GM19351 (cell line): ENCODE measurements around the gene PON3.

ENCODE experiments used
- ATAC-seq: cut with Tn5 transposase; IDR thresholded peaks from one replicate; pipeline ENCODE4 v1.9.1; 2021; ENCODE audit warnings: mild to moderate bottlenecking, moderate library complexity; ENCODE audit not compliant: unreplicated experiment

The PON3 gene

DNA sequence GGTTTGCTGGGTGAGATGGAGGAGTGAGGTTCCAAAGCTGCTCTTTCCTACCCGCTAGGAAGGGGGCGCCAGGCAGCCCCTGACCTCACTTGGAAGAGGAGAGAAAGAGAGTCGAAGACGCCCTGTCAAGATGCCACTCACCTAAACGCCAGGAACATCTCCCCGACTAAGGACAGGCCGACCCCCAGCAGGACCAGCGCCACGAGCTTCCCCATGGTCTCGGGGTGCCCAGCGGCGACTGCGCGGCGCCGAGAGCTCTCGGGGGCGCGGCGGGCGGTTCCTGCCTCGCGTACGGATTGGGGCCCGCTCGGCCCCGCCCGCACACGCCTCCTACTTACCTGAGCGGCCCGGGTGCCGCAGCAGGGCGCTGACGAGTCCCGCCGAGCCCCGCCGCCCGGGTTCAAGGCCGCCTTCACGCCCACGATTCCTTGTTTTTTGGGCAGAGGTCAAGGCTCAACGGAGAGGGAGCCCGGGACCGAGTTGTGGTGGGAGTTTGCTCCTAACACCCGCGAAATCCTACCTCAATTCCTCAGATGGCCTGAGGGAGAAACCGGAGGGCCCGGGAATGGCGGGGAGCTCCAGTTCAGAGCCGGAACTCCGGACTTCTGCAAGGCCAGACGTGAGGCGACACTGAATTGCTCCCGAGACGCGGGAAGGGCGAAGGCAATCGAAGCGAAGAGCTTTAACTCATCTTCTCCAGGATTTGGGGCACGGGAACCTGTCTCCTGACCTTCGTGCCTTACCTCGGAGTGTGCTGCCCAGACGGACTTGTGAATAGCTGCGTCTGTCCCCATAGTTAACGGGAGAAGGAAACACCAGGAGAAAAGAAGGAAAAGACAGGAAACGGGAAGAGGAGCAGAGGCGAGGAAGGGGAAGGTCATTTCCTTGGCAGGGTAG, at the start of gene PON3:
PON3 (minus strand) TSS at position 240 of the 897 bp plus-strand sequence; CDS start at position 215, 25 bp downstream.
- ATAC-seq = peak; percentile 52

DNA sequence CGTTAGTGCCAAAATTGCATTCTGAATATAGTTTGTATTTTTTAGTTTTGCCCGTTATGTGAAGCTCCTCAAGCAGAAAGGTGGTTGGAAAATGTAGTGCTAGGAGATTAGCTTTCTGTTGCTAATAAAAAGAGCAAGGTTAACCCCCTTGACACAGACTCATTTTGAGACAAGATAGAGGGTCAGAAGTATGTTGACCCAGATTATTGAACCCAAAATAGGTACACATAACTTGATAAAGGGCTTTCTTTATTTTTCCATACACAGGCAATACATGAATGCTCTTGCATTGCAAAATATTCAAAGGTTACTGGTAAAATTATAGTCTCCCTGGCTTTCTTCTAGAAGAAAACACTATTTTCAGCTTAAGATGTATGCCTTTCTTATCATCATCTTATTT, 48.6 kb upstream of the PON3 start:
- no peak for ATAC-seq

DNA sequence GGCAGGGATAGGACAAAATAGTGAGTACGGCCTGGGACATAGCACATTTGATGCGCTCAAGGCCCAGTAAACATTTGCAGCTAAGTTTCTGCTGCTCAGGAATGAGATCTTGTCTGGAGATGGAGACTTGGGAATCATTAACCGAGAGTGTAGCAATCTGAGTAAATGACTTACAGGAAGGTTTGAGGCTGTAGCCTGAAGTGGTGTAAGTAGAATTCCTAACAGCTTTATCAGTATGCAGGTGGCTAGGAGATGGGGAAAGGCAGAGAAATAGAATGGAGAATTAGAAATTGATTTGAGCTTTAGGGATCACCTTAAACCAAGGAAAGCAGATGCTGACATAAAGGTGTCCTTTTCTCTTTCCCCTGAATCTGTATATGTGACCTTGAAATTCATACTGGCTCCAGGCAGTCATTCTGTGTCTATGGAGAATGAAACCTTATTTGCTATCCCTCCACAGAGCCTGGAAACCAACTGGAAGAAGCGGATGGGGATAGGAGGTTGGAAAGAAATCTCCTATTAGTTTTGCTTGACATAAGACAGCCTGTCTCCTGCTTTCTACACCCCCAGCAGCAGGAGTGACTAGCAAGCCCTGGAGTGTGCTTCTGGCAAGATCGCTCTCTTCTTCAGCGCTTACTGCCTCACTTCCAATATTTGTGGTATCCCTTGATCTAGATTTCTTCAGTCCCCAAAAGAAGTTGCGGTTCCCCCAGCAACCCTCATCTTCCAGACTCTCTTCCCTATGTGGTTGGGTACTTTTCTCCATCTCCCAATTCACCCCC, 45.1 kb upstream of the PON3 start:
- no peak for ATAC-seq

DNA sequence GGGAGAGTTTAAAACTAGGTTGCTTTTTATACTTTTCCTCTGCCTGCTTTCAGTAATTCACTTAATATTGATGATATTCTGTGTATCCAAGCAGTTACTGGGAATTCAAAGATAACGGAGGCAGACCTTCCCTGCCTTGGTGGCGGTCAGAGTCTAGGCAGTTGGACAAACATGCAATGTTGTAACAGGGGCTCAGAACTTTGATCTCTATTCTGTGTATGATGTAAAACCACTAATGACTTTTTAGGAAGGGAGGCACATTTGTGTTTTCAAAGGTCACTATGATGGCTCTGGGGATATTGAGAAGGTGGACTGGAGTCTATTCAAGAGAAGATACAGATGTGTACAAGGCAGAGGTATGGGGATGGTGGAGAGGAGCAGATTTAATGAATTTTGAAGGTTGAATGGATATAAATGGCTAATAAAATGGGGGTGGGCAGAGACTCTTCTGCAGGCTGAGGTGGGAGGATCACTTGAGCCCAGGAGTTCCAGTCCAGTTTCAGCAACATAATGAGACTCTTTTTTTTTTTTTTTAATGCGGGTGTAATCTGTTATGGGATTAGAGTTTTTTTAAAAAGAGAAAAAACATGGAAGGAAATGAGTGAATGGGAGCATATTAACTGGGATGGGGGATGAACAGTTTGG, 44.3 kb upstream of the PON3 start:
- no peak for ATAC-seq

DNA sequence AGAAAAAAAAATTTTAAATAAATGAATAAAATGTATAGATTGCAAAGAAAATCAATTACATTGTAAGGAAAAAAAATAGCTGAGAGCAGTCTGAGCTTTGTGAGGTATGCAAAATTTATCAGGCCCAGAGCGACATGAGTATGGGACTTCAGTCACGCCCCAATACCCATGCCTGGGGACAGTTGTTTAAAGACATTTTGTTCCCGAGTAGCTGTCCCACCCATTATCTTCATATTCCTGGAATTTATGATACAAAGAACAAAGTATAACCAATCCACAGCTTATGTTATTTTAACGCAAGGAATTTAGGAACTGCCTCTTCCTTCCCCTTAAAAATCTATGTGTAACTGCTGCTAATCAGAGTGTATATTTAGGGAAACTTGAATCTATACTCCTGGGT, 40.2 kb upstream of the PON3 start:
- no peak for ATAC-seq

DNA sequence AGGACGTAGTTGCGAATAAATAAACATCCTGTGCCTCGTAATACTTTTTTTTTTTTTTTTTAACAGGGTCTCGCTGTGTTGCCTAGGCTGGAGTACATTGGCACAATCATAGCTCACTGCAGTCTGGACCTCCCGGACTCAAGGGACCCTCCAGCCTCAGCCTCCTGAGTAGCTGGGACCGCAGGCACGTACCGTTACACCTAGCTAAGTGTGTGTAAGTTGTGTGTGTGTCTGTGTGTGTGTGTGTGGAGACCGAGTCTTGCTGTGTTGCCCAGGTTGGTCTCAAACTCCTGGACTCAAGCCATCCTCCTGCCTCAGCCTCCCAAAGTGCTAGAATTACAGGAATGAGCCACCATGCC, 39.2 kb upstream of the PON3 start:
- ATAC-seq = no peak

DNA sequence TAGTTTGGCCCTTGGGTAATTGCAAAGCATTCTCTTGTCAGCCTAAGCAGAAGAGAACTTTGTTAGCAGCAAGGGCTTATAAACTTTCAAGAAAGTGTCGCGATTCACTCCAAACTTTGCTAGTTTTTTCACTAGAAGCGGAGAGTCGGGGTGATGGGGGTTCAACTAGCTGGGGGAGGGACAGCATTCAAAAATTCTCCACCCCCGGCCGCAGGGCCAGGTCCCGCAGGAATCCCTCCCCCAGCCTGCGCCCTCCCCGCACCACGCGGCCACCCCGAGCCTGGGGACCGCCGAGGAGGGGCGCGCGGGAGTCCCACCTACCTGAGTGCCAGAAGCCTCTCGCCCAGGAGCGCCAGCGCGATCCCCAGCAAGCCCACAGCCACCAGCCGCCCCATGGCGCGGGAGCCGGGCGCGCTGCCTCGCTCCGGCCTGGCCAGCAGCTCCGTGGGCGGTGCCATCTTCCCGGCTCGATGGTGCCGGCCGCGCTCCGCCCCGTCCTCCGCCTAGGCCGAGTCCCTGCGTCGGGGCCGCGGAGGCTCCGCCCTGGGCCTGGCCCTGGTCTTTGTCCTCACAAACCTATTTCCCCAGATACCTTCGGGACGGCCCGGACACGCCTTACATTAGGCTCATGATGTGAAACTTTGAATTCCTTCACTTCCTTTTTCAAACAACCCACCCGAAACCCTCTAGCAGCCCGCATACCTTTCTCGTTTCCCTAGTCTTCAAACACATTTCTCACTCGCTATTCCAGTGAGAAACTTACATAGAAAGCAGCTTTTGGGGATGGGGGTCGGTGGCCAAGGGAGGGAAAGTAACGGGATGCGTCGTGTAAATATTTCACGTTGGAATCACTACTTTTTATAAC, 38.6 kb upstream of the PON3 start, which contains the start of gene PON2:
PON2 (minus strand) TSS at position 472 of the 865 bp plus-strand sequence; CDS start at position 395, 77 bp downstream.
- ATAC-seq = peak; percentile 93

DNA sequence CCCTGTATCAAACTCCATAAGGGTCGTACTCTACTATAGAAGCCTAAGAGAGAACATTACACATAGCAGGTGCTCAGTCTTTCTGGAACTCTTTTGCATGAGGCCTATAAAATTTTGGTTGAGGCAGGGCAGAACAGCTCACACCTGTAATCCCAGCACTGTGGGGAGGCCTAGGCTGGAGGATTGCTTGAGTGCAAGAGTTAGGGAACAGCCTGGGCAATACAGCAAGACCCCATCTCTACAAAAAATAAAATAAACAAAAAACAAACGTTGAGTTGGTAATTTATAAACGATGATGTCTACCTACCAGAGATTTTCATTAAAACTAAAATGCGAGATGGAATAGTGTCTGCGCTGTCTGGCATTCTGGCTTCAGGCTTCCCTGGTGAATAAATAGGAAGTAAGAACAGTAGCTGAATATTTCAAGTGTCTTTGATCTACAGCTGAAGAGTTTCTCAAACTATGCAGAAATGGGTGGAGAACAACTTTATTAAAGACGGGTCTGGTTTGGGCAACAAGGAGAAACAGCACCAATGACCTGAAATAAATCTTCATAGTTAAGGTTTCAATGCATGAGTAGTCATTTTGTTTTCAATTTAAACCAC, 37.9 kb upstream of the PON3 start:
- ATAC-seq = no peak

DNA sequence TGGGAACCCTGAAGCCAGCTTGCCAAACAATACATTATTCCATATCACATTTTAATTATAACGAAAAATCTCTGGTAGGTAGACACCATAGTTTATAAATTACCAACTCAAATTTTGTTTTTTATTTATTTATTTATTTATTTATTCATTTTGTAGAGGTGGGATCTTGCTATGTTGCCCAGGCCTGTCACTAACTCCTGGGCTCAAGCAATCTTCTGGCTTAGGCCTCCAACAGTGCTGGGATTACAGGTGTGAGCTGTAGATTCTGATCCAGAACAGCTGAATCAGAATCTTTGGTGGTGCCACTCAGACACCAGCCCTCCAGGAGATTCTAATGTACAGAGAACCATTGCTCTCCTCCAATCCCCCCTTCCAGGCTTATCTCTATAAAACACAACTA, 37.0 kb upstream of the PON3 start:
- ATAC-seq = no peak

DNA sequence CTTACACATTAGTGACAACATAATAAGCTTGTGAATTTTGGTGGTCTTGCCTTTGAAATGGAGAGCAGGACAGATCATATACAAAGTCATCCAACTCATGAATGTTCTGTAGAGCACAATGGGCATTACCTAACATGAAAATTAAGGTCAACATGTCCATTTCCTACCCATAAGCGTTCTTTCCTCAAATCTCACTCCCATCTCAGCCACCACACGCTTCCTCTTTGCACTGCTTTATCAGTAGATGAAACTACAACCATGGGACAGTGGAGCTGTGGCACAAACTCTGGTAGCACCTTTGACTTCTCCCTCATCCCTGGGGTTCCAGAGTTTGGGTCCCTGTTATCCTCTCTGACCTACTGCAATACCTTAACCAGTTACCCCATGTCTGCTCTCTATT, 36.4 kb upstream of the PON3 start:
- no peak for ATAC-seq

DNA sequence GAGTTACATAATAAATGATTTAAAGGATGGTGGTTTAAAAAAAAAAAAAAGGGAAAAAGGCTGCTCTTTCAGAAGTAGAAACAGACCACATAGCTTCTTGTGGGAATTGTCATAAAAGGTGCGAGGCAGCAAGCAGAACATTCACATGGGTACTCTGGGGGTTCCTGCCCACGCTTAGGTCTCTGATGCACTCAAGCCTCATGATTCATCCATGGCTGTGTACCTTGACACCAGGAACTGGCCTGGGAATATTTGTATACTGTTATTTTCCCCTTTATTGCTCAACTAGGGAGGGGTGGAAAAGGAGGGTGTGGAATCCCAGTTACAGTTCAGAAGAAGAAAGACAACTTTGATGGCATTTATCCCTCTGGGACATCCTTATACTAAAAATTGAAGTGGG, 34.7 kb upstream of the PON3 start:
- ATAC-seq = no peak

DNA sequence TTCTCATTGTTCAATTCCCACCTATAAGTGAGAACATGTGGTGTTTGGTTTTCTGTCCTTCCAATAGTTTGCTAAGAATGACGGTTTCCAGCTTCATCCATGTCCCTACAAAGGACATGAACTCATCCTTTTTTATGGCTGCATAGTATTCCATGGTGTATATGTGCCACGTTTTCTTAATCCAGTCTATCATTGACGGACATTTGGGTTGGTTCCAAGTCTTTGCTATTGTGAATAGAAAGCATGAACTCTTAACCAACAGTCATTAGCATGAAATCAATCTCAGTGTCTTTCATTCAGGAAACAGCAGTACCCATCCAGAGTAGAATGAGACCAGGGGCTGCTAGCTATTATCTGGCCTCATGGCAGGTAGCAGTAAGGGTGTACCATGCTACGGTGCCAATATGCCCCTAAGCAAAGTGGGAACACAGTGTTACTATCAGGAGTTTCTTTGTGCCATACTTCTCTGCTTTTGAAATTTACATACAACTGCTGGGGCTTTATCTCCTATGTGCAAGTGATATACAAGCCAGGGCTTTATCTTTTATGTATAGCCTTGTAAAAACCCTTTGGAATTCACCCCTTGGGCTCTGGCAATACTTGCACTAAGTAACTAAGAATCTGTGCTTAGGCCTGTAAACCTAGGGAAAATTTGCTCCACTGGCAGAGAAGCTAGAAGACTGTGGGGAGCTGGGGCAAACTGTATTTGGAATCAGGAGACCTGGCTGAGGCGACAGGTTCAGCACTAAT, 33.2 kb upstream of the PON3 start:
- ATAC-seq = no peak

DNA sequence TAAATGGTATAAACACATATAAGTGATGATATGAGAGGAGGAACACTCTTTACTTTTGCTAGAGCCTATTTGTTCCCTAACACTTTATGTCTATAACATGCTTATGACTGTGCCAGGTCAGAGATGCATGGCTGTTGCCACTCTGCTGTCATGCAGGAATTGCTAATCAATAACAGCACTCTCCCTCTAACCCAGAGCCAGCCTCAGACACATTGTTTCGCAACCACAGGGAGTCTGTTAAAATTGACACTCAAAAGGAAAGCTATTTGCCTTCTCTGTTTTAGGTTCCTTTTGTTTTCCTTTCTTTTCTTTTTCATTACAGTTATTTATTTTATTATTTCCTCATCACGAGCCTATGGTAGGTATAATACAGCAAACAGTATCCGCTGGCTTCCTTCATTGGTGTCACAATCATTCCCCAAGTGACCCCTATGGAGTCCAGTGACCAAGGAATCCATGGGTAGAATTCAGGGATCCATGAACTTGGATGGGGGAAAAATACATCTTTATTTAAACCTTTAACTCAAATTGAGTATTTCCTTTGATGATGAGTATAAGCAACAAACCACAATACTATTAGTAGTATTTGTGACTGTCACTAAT, 31.8 kb upstream of the PON3 start:
- no peak for ATAC-seq

DNA sequence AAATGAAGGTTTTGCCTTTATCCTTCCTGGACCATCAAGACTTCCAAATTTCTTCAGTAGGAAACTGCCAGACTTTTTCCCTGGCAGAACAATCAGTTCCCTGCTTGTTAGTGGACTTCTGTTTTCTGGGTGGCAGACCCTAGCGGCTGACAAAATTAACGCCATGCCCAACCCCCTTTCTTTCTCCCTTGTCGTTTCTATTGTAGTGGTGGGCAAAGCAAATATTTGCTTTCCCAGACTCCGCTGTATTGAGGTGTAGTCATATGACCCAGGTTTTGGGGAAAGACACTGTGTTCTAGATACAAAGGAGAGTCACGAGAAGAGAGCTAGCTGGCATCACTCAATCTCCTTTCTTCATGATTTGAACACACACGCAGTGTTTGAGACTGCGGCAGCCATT, 31.0 kb upstream of the PON3 start:
- ATAC-seq = no peak

DNA sequence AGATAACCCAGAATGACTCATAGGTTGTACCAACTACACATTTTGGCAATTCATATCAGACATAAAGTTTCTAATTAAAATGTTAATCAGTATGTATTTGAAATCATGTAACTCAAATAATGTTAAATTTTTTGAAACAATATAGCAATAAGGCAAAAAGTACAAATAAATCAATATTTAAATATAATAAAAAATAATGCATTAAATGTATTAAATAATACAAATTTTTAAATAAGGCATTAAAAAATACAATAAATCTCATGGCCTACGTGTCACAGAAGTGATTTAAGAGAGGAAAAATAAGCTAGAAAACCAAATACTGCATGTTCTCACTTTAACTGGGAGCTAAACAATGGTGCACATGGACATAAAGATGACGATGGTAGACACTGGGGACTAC, 29.5 kb upstream of the PON3 start:
- no peak for ATAC-seq

DNA sequence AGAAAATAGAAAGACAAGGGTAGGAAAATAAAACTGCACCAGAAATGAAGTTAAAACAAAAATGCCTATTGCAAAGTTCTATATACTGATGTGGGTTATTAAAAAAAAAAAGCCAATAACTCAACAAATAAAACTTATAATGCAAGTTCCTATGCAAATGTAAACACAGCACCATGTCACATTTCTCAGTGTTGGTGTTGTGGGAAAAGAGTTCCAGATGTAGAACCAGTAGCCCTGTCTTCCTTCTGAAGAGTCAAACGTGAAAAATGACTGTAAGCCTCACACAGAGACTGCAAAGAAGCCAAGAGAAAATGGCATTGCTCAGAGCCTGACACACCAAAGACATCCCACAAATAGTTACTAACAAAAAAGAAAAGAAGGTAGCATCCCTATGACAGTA, 28.5 kb upstream of the PON3 start:
- no peak for ATAC-seq

DNA sequence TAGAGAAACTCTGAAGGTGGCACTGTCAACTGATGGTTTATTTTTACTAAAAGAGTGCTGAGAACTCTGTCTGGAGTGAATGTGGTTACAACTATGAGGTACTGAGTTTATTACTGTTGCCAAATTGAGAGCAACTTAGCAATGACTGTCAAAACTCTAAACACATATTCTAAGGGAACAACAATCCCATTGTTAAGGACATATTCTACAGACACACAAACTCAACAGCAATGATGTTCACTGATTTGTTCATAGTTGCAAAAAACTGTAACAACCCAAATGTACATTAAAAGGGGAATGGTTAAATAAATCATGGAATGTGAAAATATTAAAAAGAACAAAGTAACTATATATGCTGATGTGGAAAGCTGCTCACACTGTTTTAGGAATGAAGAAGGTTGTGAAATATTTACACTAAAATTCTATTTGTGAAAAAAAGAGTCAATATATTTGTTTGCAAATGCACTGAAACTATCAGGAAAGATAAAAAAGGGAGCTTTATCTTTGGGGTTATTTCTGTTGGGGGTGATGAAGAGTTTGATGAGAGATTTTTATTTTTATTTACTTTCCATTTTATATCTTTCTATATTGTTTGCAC, 25.8 kb upstream of the PON3 start:
- ATAC-seq = peak; percentile 70

DNA sequence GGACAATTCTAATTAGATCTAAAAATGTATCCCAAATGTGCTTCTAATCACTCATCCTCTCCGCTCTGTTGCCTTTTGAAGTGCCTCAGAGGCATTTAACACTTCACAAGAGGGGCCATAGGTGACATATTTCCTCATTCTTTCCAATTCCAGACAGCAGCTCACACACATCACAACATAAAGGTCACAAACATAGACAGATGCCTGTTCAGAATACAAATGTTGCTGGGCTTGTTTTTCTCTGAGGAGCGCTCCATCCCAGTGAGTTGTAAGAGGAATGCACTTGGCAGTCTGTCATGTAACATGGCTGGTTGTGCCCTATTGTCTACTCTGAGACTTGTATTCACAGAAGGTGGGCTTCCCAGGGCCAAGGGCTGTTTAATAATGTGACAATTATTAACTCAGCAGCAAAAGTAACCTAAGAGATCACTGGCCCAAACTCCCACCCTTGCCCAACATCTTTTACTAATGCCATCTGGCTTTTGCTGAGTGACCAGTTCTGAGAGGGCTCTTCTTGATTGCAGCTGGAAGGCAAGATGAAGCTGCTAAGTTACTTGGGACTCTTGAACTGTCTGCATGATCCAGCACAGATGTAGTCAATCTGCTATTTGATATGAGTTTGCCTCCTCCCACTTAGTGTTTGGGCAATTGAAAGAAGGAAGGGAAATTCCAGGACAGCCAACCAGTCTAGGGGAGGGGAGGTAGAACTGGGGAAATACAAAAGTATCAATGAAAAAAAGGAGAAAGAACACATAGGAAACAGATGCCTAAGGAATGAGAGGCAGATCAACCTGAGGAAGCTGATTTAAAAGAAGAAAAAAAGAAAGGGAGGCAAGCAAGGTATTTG, 25.0 kb upstream of the PON3 start:
- peak; percentile 36 for ATAC-seq
